ENCODE results near the gene KCNQ1. TPM values are rescaled to one million over a fixed set of nuclear protein-coding genes. Genes with fewer than 3 reads are reported as not detected.

KCNQ1 gene
- total RNA-seq, 2 donors from 2014 or later: 4.4 to 25.3 TPM

- DNase-seq (ENCODE audit: low spot score) (no peak), ATAC-seq (ENCODE audit: insufficient number of reproducible peaks, low FRiP score, low read depth) (no peak)
- no peaks in the 10 kb centered on the region for H3K9me3 ChIP-seq
- no peak overlapping the region for H3K4me3 ChIP-seq
- TF ChIP-seq CTCF (IDR thresholded peaks at IDR 0.05): no peak
- H3K36me3 ChIP-seq: no peaks in the 10 kb centered on the region
- H3K4me1 ChIP-seq (ENCODE audit: control insufficient read depth in 1 of 2, low read depth in 2 of 2): peaks cover 0 to 12% of the 10 kb centered on the region in 2 donors
- H3K27me3 ChIP-seq (replicated peaks; ENCODE audit: insufficient read depth): no peaks in the 10 kb centered on the region
- H3K27ac ChIP-seq: no peak overlapping the region
Observed at GRCh38 chr11:2530855-2531200, 86.0 kb downstream of the KCNQ1 start.

- DNase-seq (ENCODE audit: low spot score) (no peak), ATAC-seq (ENCODE audit: insufficient number of reproducible peaks, low FRiP score, low read depth) (no peak)
- Histone ChIP-seq H3K36me3 (no peaks in the 10 kb centered on the region), H3K27me3 (replicated peaks; ENCODE audit: insufficient read depth) (no peaks in the 10 kb centered on the region), H3K4me1 (ENCODE audit: control insufficient read depth in 1 of 2, low read depth in 2 of 2) (peaks cover 0 to 12% of the 10 kb centered on the region in 2 donors), H3K9me3 (no peaks in the 10 kb centered on the region), H3K4me3 (no peak overlapping the region), H3K27ac (no peak overlapping the region)
- peak; percentile 94 for TF ChIP-seq CTCF (IDR thresholded peaks at IDR 0.05)
Observed at GRCh38 chr11:2531277-2531986, 86.6 kb downstream of the KCNQ1 start.

GRCh38 chr11:2531987-2532703, 87.3 kb downstream of the KCNQ1 start:
- Histone ChIP-seq H3K27me3 (replicated peaks; ENCODE audit: insufficient read depth) (no peaks in the 10 kb centered on the region), H3K9me3 (no peaks in the 10 kb centered on the region), H3K4me3 (no peak overlapping the region), H3K36me3 (no peaks in the 10 kb centered on the region), H3K27ac (no peak overlapping the region), H3K4me1 (ENCODE audit: control insufficient read depth in 1 of 2, low read depth in 2 of 2) (peaks cover 0 to 12% of the 10 kb centered on the region in 2 donors)
- no peak for TF ChIP-seq CTCF (IDR thresholded peaks at IDR 0.05)
- ATAC-seq (ENCODE audit: insufficient number of reproducible peaks, low FRiP score, low read depth) (no peak), DNase-seq (ENCODE audit: low spot score) (no peak)

GRCh38 chr11:2532704-2533586, 88.1 kb downstream of the KCNQ1 start:
- Histone ChIP-seq H3K27ac (no peak overlapping the region), H3K27me3 (replicated peaks; ENCODE audit: insufficient read depth) (no peaks in the 10 kb centered on the region), H3K4me1 (ENCODE audit: control insufficient read depth in 1 of 2, low read depth in 2 of 2) (peaks cover 0 to 12% of the 10 kb centered on the region in 2 donors), H3K36me3 (no peaks in the 10 kb centered on the region), H3K9me3 (no peaks in the 10 kb centered on the region), H3K4me3 (peak overlapping the region; percentile 68)
- TF ChIP-seq CTCF (IDR thresholded peaks at IDR 0.05): peak; percentile 98
- ATAC-seq (ENCODE audit: insufficient number of reproducible peaks, low FRiP score, low read depth) (peak; percentile 70), DNase-seq (ENCODE audit: low spot score) (peak; percentile 50)
